ENCODE measurements around the gene XRCC4. TPM values are rescaled to one million over a fixed set of nuclear protein-coding genes. Genes with fewer than 3 reads are reported as not detected.

The XRCC4 gene
- total and polyA plus RNA-seq, 9 of the 15 experiments (the other 6 are each of a cell fraction or from before 2014, with no cell fraction given), result 13.6 to 61.6 (median 22.4) TPM

DNA sequence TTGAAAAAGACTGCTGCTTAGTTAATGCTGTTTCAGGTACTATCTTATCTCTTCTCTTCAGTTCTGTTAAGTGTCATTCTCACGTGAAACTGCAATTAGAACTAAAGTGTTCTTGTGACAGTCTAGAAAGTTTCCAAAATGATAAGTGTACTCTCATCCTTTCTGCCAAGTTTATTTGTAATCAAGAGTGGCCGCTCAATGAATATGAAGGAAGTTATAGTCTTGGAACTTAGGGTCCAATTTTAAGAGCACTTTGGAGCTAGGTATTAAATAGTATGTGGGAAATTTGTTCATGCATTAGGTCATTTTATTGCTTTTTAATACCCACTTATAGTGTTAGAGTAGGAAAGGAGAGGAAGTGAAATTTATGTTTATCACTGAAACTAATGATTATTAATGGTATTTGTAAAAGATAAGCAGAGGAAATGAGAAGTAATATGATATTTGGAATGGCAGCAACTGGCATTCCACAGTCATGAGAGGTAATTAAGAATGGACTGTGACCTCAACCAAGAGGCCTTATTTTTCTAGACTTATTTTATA, 20.4 kb downstream of the XRCC4 start (continued):
- TF ChIP-seq, protein P1, sequence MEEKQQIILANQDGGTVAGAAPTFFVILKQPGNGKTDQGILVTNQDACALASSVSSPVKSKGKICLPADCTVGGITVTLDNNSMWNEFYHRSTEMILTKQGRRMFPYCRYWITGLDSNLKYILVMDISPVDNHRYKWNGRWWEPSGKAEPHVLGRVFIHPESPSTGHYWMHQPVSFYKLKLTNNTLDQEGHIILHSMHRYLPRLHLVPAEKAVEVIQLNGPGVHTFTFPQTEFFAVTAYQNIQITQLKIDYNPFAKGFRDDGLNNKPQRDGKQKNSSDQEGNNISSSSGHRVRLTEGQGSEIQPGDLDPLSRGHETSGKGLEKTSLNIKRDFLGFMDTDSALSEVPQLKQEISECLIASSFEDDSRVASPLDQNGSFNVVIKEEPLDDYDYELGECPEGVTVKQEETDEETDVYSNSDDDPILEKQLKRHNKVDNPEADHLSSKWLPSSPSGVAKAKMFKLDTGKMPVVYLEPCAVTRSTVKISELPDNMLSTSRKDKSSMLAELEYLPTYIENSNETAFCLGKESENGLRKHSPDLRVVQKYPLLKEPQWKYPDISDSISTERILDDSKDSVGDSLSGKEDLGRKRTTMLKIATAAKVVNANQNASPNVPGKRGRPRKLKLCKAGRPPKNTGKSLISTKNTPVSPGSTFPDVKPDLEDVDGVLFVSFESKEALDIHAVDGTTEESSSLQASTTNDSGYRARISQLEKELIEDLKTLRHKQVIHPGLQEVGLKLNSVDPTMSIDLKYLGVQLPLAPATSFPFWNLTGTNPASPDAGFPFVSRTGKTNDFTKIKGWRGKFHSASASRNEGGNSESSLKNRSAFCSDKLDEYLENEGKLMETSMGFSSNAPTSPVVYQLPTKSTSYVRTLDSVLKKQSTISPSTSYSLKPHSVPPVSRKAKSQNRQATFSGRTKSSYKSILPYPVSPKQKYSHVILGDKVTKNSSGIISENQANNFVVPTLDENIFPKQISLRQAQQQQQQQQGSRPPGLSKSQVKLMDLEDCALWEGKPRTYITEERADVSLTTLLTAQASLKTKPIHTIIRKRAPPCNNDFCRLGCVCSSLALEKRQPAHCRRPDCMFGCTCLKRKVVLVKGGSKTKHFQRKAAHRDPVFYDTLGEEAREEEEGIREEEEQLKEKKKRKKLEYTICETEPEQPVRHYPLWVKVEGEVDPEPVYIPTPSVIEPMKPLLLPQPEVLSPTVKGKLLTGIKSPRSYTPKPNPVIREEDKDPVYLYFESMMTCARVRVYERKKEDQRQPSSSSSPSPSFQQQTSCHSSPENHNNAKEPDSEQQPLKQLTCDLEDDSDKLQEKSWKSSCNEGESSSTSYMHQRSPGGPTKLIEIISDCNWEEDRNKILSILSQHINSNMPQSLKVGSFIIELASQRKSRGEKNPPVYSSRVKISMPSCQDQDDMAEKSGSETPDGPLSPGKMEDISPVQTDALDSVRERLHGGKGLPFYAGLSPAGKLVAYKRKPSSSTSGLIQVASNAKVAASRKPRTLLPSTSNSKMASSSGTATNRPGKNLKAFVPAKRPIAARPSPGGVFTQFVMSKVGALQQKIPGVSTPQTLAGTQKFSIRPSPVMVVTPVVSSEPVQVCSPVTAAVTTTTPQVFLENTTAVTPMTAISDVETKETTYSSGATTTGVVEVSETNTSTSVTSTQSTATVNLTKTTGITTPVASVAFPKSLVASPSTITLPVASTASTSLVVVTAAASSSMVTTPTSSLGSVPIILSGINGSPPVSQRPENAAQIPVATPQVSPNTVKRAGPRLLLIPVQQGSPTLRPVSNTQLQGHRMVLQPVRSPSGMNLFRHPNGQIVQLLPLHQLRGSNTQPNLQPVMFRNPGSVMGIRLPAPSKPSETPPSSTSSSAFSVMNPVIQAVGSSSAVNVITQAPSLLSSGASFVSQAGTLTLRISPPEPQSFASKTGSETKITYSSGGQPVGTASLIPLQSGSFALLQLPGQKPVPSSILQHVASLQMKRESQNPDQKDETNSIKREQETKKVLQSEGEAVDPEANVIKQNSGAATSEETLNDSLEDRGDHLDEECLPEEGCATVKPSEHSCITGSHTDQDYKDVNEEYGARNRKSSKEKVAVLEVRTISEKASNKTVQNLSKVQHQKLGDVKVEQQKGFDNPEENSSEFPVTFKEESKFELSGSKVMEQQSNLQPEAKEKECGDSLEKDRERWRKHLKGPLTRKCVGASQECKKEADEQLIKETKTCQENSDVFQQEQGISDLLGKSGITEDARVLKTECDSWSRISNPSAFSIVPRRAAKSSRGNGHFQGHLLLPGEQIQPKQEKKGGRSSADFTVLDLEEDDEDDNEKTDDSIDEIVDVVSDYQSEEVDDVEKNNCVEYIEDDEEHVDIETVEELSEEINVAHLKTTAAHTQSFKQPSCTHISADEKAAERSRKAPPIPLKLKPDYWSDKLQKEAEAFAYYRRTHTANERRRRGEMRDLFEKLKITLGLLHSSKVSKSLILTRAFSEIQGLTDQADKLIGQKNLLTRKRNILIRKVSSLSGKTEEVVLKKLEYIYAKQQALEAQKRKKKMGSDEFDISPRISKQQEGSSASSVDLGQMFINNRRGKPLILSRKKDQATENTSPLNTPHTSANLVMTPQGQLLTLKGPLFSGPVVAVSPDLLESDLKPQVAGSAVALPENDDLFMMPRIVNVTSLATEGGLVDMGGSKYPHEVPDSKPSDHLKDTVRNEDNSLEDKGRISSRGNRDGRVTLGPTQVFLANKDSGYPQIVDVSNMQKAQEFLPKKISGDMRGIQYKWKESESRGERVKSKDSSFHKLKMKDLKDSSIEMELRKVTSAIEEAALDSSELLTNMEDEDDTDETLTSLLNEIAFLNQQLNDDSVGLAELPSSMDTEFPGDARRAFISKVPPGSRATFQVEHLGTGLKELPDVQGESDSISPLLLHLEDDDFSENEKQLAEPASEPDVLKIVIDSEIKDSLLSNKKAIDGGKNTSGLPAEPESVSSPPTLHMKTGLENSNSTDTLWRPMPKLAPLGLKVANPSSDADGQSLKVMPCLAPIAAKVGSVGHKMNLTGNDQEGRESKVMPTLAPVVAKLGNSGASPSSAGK (IDR thresholded peaks at IDR 0.05), result no peak
- TF ChIP-seq FOSL1 (tag; conservative IDR thresholded peaks at IDR 0.05) (0 out of 2 replicates have a peak, but pooled peaks have one; percentile 11), ELF2 (CRISPR knock-in tag; IDR thresholded peaks at IDR 0.05) (no peak), CBFA2T3 (IDR thresholded peaks at IDR 0.05) (peak; percentile 31), SIX5 (IDR thresholded peaks at IDR 0.05; ENCODE audit: borderline replicate concordance in 1 of 2, insufficient read depth in 1 of 2, low read depth in 1 of 2, low read length in 2 of 2) (no peak), SRF (CRISPR knock-in tag; IDR thresholded peaks at IDR 0.05) (no peak), CBX3 (IDR thresholded peaks at IDR 0.05; ENCODE audit: borderline replicate concordance in 1 of 2, low read length in 2 of 2) (no peak), BHLHE40 (IDR thresholded peaks at IDR 0.05; ENCODE audit: low read length) (peak; percentile 87), TAL1 (IDR thresholded peaks at IDR 0.05) (0 out of 2 replicates have a peak, but pooled peaks have one; percentile 10)
- TF ChIP-seq, protein P2, sequence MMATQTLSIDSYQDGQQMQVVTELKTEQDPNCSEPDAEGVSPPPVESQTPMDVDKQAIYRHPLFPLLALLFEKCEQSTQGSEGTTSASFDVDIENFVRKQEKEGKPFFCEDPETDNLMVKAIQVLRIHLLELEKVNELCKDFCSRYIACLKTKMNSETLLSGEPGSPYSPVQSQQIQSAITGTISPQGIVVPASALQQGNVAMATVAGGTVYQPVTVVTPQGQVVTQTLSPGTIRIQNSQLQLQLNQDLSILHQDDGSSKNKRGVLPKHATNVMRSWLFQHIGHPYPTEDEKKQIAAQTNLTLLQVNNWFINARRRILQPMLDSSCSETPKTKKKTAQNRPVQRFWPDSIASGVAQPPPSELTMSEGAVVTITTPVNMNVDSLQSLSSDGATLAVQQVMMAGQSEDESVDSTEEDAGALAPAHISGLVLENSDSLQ (IDR thresholded peaks at IDR 0.05), result peak; percentile 31
